ENCODE data around the gene ZNF451. TPM values are rescaled to one million over a fixed set of nuclear protein-coding genes. Genes with fewer than 3 reads are reported as not detected.

ZNF451 gene, protein sequence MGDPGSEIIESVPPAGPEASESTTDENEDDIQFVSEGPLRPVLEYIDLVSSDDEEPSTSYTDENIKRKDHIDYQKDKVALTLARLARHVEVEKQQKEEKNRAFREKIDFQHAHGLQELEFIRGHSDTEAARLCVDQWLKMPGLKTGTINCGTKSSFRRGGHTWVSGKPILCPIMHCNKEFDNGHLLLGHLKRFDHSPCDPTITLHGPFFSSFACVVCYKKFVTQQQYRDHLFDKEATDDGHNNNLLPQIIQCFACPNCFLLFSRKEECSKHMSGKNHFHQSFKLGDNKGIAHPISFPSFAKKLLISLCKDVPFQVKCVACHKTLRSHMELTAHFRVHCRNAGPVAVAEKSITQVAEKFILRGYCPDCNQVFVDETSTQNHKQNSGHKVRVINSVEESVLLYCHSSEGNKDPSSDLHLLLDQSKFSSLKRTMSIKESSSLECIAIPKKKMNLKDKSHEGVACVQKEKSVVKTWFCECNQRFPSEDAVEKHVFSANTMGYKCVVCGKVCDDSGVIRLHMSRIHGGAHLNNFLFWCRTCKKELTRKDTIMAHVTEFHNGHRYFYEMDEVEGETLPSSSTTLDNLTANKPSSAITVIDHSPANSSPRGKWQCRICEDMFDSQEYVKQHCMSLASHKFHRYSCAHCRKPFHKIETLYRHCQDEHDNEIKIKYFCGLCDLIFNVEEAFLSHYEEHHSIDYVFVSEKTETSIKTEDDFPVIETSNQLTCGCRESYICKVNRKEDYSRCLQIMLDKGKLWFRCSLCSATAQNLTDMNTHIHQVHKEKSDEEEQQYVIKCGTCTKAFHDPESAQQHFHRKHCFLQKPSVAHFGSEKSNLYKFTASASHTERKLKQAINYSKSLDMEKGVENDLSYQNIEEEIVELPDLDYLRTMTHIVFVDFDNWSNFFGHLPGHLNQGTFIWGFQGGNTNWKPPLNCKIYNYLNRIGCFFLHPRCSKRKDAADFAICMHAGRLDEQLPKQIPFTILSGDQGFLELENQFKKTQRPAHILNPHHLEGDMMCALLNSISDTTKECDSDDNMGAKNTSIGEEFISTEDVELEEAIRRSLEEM
- total RNA-seq: 18.6 TPM in 2 replicates

GRCh38 chr6:57089687-57090457 lies at the start of gene ZNF451:
TSS of gene ZNF451 (plus strand) at chr6:57090188. CDS start at chr6:57090254, 66 bp downstream.

DNA sequence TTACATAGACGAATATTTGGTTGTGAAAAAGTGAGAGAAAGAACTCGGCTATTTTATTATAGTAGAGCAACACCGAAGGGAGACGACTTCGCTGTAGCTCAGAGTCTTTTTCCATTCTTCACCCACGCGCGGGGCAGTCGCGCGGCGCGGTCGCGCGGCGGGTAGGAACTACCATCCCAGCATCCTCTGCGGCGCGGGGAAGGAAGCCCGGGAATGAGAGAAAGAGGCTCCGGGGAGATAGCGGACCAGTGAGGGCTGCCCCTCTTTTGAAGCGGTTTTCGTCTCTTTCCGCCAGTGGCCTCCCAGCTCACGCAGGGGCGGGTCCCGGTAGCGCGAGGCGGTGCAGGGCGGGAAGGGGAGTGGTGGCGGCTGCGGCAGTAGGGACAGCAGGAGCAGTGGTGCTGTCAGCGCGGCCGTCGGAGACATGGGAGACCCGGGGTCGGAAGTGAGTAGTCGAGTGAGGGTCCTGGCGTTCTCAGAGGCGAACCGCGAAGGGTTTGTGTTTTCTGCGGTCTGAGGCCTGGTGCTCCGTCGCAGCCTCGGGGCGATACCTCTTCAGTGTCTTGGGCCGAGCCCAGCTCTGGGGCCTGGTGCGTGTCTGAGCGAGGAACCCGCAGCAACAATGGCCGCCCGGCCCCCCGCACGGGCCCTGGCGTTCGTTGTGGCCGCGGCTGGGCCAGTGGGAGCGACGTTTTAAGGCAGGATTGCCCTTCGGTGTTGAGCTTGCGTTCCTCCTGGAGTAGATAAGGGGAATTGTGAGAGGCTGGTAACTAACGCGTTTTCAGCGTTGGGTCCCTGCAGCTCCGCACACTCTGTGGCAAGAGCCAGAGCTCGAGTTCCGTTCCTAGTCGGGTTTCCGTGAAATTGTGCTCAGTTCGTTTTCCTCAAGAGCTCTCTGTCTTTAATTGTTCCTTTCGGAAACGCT lies 43.4 kb upstream of the ZNF451 start, which contains the start of gene KIAA1586:
Gene KIAA1586, plus strand, starts transcription at position 362 of the 925 bp plus-strand sequence. Its CDS starts 63 bp downstream, at position 425.

GRCh38 chr6:57172136-57173055 lies 82.4 kb downstream of the ZNF451 start, which contains the start of gene BAG2:
TSS of gene BAG2 (plus strand) at chr6:57172326. CDS start at chr6:57172698, 372 bp downstream.

Other genes starting within 250 kb of the ZNF451 start
- 0.33 TPM in 1 of 2 replicates, not detected in the other for gene BEND6, start 135.1 kb upstream of the ZNF451 start, total RNA-seq
- gene KIAA1586, start 43.5 kb upstream of the ZNF451 start, total RNA-seq: 4.9 and 6.2 TPM in 2 replicates
- gene BAG2, start 82.1 kb downstream of the ZNF451 start, total RNA-seq: 5.7 and 5.8 TPM in 2 replicates
- 10.1 and 11.1 TPM in 2 replicates for gene RAB23, start 132.1 kb downstream of the ZNF451 start, total RNA-seq
- gene PRIM2, start 227.4 kb downstream of the ZNF451 start, total RNA-seq: 18.7 and 21.7 TPM in 2 replicates

Data from mammary microvascular endothelial cell (primary cell).